D721Med (cell line): ENCODE results near the gene SYPL1.

Experiments used
- DNase-seq: peaks from one replicate; pipeline ENCODE4 v3.0.0; 2011; ENCODE audit warnings: low spot score; ENCODE audit not compliant: insufficient read length
- FAIRE-seq: peaks from 2 replicates; lab custom pipeline; 2011; peaks lifted over from hg19 to GRCh38; lab: Jason Lieb, UNC
- CTCF ChIP-seq: IDR thresholded peaks from 2 replicates; pipeline ENCODE4 v1.5.1; 2012; ENCODE audit warnings: mild to moderate bottlenecking, control low read depth; ENCODE audit not compliant: insufficient read depth; ENCODE audit errors: missing control alignments

The SYPL1 gene

GRCh38 chr7:106062521-106062931, 49.6 kb downstream of the SYPL1 start:
- no peak for FAIRE-seq

GRCh38 chr7:106062006-106062405, 50.1 kb downstream of the SYPL1 start:
- DNase-seq, result no peak
- no peak for FAIRE-seq
- no peak for TF ChIP-seq CTCF

More at GRCh38 chr7:106062521-106062931, 49.6 kb downstream of the SYPL1 start:
- no peak for DNase-seq
- TF ChIP-seq CTCF, result no peak

- no peak for FAIRE-seq
- TF ChIP-seq CTCF, result no peak
- no peak for DNase-seq
Observed at GRCh38 chr7:106061301-106061979, 50.7 kb downstream of the SYPL1 start.

- no peak for TF ChIP-seq CTCF
- FAIRE-seq (no peak), DNase-seq (no peak)
Observed at GRCh38 chr7:106060394-106060920, 51.7 kb downstream of the SYPL1 start.

- DNase-seq (no peak), FAIRE-seq (no peak)
- no peak for TF ChIP-seq CTCF
Observed at GRCh38 chr7:106059556-106059955, 52.6 kb downstream of the SYPL1 start.

- TF ChIP-seq CTCF, result no peak
- no peak for FAIRE-seq
- no peak for DNase-seq
Observed at GRCh38 chr7:106058928-106059324, 53.2 kb downstream of the SYPL1 start.
